K562 (cell line): ENCODE measurements around the gene H2BK1. TPM values are rescaled to one million over a fixed set of nuclear protein-coding genes. Genes with fewer than 3 reads are reported as not detected.

Experiments used
- ATAC-seq: fragments of 200-7000 bp; cut with Tn5 transposase; 3 replicates; pipeline ENCODE4 v1.9.1; 2020; ENCODE audit warnings: moderate library complexity
- BruUV-seq: library from RNA; stranded (reverse); fragments of 400-500 nt; replicated peaks from 2 replicates; lab custom pipeline; 2021; lab: Mats Ljungman, UMichigan
- CTCF ChIA-PET: fragments of 300-600 bp; formaldehyde crosslinking; extraction: SDS; loops from one replicate; lab custom pipeline; 2021; ENCODE audit warnings: low intra/inter-chr PET ratio; lab: Yijun Ruan, JAX
- POLR2A ChIA-PET: fragments of 300-600, 350-650 bp; sonication (Branson Sonifier 250); formaldehyde crosslinking; extraction: SDS; loops from one replicate; lab custom pipeline; 2021; ENCODE audit warnings: antibody characterized with exemption, inconsistent platforms; lab: Yijun Ruan, JAX
- DNase-seq, 4 experiments: peaks; one replicate each; pipeline versions ENCODE4 v3.0.0 to v3.0.0-alpha.2; 2011 to 2018; ENCODE audit warnings: low spot score in 3 of 4, mixed read lengths in 3 of 4; ENCODE audit errors: extremely low read depth in 1 of 4
- FAIRE-seq: peaks from 2 replicates; lab custom pipeline; 2011; peaks lifted over from hg19 to GRCh38; lab: Jason Lieb, UNC
- H2AFZ ChIP-seq: 2 replicates; pipeline ENCODE4 v1.6.0; 2011; ENCODE audit warnings: low read depth, low read length, control low read depth, inconsistent platforms
- H3K27ac ChIP-seq: fragments of 200-600 bp; 3 replicates; pipeline ENCODE4 v1.8.0; 2011; ENCODE audit warnings: low read depth, mild to moderate bottlenecking, control low read depth, inconsistent platforms, low read length, moderate library complexity, mixed read lengths; ENCODE audit errors: extremely low read depth
- H3K27me3 ChIP-seq, 2 experiments: fragments of 300-600 bp in 1 of 2; 2 replicates in 1 of 2; 3 replicates in 1 of 2; pipeline versions ENCODE4 v1.6.0 to v1.8.0; 2011; ENCODE audit warnings: inconsistent platforms in 2 of 2, low read length in 2 of 2, mild to moderate bottlenecking in 1 of 2, mixed read lengths in 1 of 2, moderate library complexity in 1 of 2; ENCODE audit not compliant: control insufficient read depth in 2 of 2, insufficient read depth in 2 of 2
- H3K36me3 ChIP-seq: fragments of 300-600 bp; 3 replicates; pipeline ENCODE4 v1.8.0; 2011; ENCODE audit warnings: mild to moderate bottlenecking, low read length, inconsistent platforms; ENCODE audit not compliant: control insufficient read depth, insufficient read depth
- H3K4me1 ChIP-seq, 2 experiments: fragments of 200-600 bp in 1 of 2; replicated peaks in 1 of 2; 2 replicates in 1 of 2; 3 replicates in 1 of 2; pipeline versions ENCODE4 v1.5.1 to v1.8.0; 2011; ENCODE audit warnings: inconsistent platforms in 2 of 2, low read length in 2 of 2, mild to moderate bottlenecking in 1 of 2, mixed read lengths in 1 of 2, moderate library complexity in 1 of 2; ENCODE audit not compliant: control insufficient read depth in 2 of 2, insufficient read depth in 2 of 2
- H3K4me2 ChIP-seq: 2 replicates; pipeline ENCODE4 v1.6.1; 2011; ENCODE audit warnings: low read length, control low read depth, inconsistent platforms, mixed read lengths; ENCODE audit not compliant: insufficient read depth
- H3K4me3 ChIP-seq: fragments of 200-600 bp; sonication (generic), shearing (Covaris generic); 2 replicates; pipeline ENCODE4 v1.5.1; 2016; ENCODE audit warnings: control low read depth, inconsistent platforms
- H3K79me2 ChIP-seq: fragments of 200-600 bp; 3 replicates; pipeline ENCODE4 v1.8.0; 2011; ENCODE audit warnings: low read length, inconsistent platforms; ENCODE audit not compliant: control insufficient read depth, insufficient read depth
- H3K9ac ChIP-seq, 2 experiments: 2 replicates each; pipeline versions ENCODE4 v1.6.0 to v1.6.1; 2011; ENCODE audit warnings: low read depth in 2 of 2, low read length in 2 of 2, control low read depth in 1 of 2, inconsistent platforms in 1 of 2, mild to moderate bottlenecking in 1 of 2, mixed read lengths in 1 of 2; ENCODE audit not compliant: insufficient read depth in 1 of 2
- H3K9me1 ChIP-seq: one replicate; pipeline ENCODE4 v1.6.0; 2011; ENCODE audit warnings: inconsistent platforms, mild to moderate bottlenecking, low read length, moderate library complexity; ENCODE audit not compliant: control insufficient read depth, insufficient read depth
- H3K9me3 ChIP-seq: replicated peaks from 2 replicates; pipeline ENCODE4 v1.5.1; 2011; ENCODE audit warnings: low read depth, low read length, inconsistent platforms; ENCODE audit not compliant: control insufficient read depth, insufficient read depth
- H4K20me1 ChIP-seq: replicated peaks from 2 replicates; pipeline ENCODE4 v1.6.1; 2011; ENCODE audit warnings: low read length, inconsistent platforms, mixed read lengths; ENCODE audit not compliant: control insufficient read depth, insufficient read depth
- ETS2 ChIP-seq: IDR thresholded peaks from 2 replicates; pipeline ENCODE4 v1.6.1; 2016; ENCODE audit warnings: borderline replicate concordance, missing genetic modification characterization, mild to moderate bottlenecking, moderate library complexity, missing compliant biosample characterization; ENCODE audit not compliant: poor library complexity, severe bottlenecking
- ILF3 ChIP-seq: fragments of 450-650 bp; IDR thresholded peaks from 2 replicates; pipeline ENCODE4 v1.6.1; 2018; ENCODE audit warnings: antibody characterized with exemption, mild to moderate bottlenecking, moderate library complexity, borderline replicate concordance
- MXI1 ChIP-seq: IDR thresholded peaks from 2 replicates; pipeline ENCODE4 v1.6.1; 2011; ENCODE audit warnings: low read depth, mild to moderate bottlenecking, improper control_type of control experiment, low read length
- PHTF2 ChIP-seq: fragments of 250-450 bp; sonication (Bioruptor Pico); IDR thresholded peaks from 2 replicates; pipeline ENCODE4 v1.5.0; 2021; ENCODE audit warnings: mild to moderate bottlenecking
- POLR2G ChIP-seq: fragments of 200-400 bp; formaldehyde crosslinking; IDR thresholded peaks from 2 replicates; pipeline ENCODE4 v1.6.1; 2017; ENCODE audit warnings: low read depth, mild to moderate bottlenecking, antibody characterized with exemption, low read length, moderate library complexity
- RBFOX2 ChIP-seq: fragments of 200-400 bp; formaldehyde crosslinking; IDR thresholded peaks from 2 replicates; pipeline ENCODE4 v1.6.1; 2017; ENCODE audit warnings: low read depth, mild to moderate bottlenecking, low read length, moderate library complexity
- SMARCC2 ChIP-seq: fragments of 450-650 bp; IDR thresholded peaks from 2 replicates; pipeline ENCODE4 v1.6.1; 2017; ENCODE audit warnings: antibody characterized with exemption, moderate library complexity, mild to moderate bottlenecking, low read depth
- XRCC4 ChIP-seq: IDR thresholded peaks from one replicate; pipeline ENCODE4 v1.6.1; 2011; ENCODE audit not compliant: insufficient read depth, insufficient read length; ENCODE audit errors: extremely low read depth
- ZNF146 ChIP-seq: IDR thresholded peaks from one replicate; pipeline ENCODE4 v1.6.1; 2018; ENCODE audit warnings: missing compliant biosample characterization; ENCODE audit not compliant: unreplicated experiment
- ZNF23 ChIP-seq: fragments of 250-450 bp; sonication (Bioruptor Pico); IDR thresholded peaks from 2 replicates; pipeline ENCODE4 v1.4.0; 2020; ENCODE audit warnings: mild to moderate bottlenecking
- WGBS: fragments of 100-300 bp; shearing (Covaris generic); methylation state at CpG from one replicate; pipeline ENCODE4 v1.1.6; 2016; ENCODE audit warnings: low coverage, mixed read lengths; ENCODE audit not compliant: insufficient coverage; ENCODE audit errors: missing lambda C conversion rate; 5-methylcytosine and 5-hydroxymethylcytosine counted together
- in situ Hi-C: fragments of 300-500 bp; cut with MboI; formaldehyde crosslinking; loops from 4 replicates; pipeline ENCODE4 v1.15.0; 2018; ENCODE audit warnings: inconsistent platforms, mixed read lengths
- intact Hi-C: fragments of 100-400 bp; cut with micrococcal nuclease; formaldehyde crosslinking; loops from 2 replicates; pipeline ENCODE4 v1.14.2; 2022
- polyA plus RNA-seq, 8 experiments: library from polyadenylated mRNA; depleted of rRNA in 4 of 8; stranded (reverse) in 5 of 8; unstranded in 3 of 8; fragments of >200 nt; fragmentation: Nextera tagmentation in 2 of 8; fragmentation: Illumina TruSeq in 1 of 8; extraction: Ambion mirVana in 2 of 8; extraction: Trizol in 1 of 8; gene quantifications; 2 replicates each; pipeline versions ENCODE4 v1.2.1 to v1.2.3, GENCODE V29; 2011 to 2014; ENCODE audit warnings: inconsistent platforms in 1 of 8, missing spikeins in 1 of 8
- total RNA-seq, 7 experiments: library from RNA; depleted of rRNA in 6 of 7; stranded (reverse); fragments of >200 nt in 6 of 7; fragmentation: Illumina TruSeq in 2 of 7; extraction: Trizol in 2 of 7; gene quantifications; 2 replicates each; pipeline versions ENCODE4 v1.2.1 to v1.2.3, GENCODE V29; 2011 to 2021; ENCODE audit warnings: low replicate concordance in 1 of 7
- TF ChIP-seq, protein P1 (sequence below): fragments of 250-450 bp; sonication (Bioruptor Pico); IDR thresholded peaks from 2 replicates; pipeline ENCODE4 v1.4.0; 2020; ENCODE audit warnings: mild to moderate bottlenecking, moderate library complexity, borderline replicate concordance
- TF ChIP-seq, protein P2 (sequence below): fragments of 250-450 bp; sonication (Bioruptor Pico); IDR thresholded peaks from 2 replicates; pipeline ENCODE4 v1.5.1; 2021; ENCODE audit warnings: mild to moderate bottlenecking

The H2BK1 gene
- total and polyA plus RNA-seq, 9 of the 15 experiments (the other 6 are each of a cell fraction or from before 2014, with no cell fraction given): not detected

DNA sequence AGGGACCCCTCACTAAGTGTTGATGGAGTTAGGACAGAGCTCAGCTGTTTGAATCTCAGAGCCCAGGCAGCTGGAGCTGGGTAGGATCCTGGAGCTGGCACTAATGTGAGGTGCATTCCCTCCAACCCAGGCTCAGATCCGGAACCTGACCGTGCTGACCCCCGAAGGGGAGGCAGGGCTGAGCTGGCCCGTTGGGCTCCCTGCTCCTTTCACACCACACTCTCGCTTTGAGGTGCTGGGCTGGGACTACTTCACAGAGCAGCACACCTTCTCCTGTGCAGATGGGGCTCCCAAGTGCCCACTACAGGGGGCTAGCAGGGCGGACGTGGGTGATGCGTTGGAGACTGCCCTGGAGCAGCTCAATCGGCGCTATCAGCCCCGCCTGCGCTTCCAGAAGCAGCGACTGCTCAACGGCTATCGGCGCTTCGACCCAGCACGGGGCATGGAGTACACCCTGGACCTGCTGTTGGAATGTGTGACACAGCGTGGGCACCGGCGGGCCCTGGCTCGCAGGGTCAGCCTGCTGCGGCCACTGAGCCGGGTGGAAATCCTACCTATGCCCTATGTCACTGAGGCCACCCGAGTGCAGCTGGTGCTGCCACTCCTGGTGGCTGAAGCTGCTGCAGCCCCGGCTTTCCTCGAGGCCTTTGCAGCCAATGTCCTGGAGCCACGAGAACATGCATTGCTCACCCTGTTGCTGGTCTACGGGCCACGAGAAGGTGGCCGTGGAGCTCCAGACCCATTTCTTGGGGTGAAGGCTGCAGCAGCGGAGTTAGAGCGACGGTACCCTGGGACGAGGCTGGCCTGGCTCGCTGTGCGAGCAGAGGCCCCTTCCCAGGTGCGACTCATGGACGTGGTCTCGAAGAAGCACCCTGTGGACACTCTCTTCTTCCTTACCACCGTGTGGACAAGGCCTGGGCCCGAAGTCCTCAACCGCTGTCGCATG, 27.2 kb upstream of the H2BK1 start (continued):
- TF ChIP-seq POLR2G: peak; percentile 72
- TF ChIP-seq ZNF23: no peak
- peak; percentile 53 for TF ChIP-seq RBFOX2
- TF ChIP-seq ILF3: no peak
- TF ChIP-seq, all 486 proteins: peak for 7

DNA sequence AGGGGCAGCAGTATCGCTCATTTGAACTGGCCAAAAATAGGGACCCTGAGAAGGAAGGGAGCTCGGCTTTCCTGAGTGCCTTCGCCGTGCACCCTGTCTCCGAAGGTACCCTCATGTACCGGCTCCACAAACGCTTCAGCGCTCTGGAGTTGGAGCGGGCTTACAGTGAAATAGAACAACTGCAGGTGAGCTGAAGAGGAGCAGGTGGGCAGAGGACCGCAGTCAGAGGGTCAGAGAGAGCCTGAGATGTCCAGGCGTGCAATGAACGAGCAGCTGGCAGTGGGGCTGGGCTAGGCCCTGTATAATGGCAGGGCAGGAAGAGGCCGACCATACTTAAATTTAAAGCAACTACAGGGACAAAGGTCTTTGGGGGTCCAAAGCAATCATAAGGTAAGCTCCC, 26.1 kb upstream of the H2BK1 start:
- intact Hi-C loops (no loop called here), in situ Hi-C loops (no loop called here)
- BruUV-seq: TSS peak; percentile 2
- no peak for DNase-seq
- Histone ChIP-seq H2AFZ (no peak overlapping the region), H3K9me1 (peaks cover 4% of the 10 kb centered on the region), H3K9ac (no peak overlapping the region), H4K20me1 (peaks cover 55% of the 10 kb centered on the region), H3K27ac (no peak overlapping the region), H3K27me3 (no peaks in the 10 kb centered on the region), H3K36me3 (peaks cover 42% of the 10 kb centered on the region; the same call in 2 of the 3 replicates), H3K4me2 (no peak overlapping the region), H3K9me3 (no peaks in the 10 kb centered on the region), H3K4me1 (peaks cover 23 to 47% of the 10 kb centered on the region in 2 experiments; a peak in 4 of 5 replicates), H3K79me2 (peaks cover 27% of the 10 kb centered on the region), H3K4me3 (no peak overlapping the region)
- TF ChIP-seq PHTF2 (CRISPR knock-in tag) (no peak), ZNF146 (CRISPR knock-in tag) (no peak), ETS2 (tag) (no peak), SMARCC2 (no peak), XRCC4 (no peak), MXI1 (no peak)
- TF ChIP-seq, protein P1, sequence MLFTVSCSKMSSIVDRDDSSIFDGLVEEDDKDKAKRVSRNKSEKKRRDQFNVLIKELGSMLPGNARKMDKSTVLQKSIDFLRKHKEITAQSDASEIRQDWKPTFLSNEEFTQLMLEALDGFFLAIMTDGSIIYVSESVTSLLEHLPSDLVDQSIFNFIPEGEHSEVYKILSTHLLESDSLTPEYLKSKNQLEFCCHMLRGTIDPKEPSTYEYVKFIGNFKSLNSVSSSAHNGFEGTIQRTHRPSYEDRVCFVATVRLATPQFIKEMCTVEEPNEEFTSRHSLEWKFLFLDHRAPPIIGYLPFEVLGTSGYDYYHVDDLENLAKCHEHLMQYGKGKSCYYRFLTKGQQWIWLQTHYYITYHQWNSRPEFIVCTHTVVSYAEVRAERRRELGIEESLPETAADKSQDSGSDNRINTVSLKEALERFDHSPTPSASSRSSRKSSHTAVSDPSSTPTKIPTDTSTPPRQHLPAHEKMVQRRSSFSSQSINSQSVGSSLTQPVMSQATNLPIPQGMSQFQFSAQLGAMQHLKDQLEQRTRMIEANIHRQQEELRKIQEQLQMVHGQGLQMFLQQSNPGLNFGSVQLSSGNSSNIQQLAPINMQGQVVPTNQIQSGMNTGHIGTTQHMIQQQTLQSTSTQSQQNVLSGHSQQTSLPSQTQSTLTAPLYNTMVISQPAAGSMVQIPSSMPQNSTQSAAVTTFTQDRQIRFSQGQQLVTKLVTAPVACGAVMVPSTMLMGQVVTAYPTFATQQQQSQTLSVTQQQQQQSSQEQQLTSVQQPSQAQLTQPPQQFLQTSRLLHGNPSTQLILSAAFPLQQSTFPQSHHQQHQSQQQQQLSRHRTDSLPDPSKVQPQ (CRISPR knock-in tag): no peak
- TF ChIP-seq, protein P2, sequence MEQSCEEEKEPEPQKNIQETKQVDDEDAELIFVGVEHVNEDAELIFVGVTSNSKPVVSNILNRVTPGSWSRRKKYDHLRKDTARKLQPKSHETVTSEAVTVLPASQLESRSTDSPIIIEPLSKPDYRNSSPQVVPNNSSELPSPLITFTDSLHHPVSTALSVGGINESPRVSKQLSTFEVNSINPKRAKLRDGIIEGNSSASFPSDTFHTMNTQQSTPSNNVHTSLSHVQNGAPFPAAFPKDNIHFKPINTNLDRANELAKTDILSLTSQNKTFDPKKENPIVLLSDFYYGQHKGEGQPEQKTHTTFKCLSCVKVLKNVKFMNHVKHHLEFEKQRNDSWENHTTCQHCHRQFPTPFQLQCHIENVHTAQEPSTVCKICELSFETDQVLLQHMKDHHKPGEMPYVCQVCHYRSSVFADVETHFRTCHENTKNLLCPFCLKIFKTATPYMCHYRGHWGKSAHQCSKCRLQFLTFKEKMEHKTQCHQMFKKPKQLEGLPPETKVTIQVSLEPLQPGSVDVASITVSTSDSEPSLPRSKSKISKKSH: no peak
- ChIA-PET CTCF (no interaction called here), POLR2A (interaction anchor here (0.6 to 3.8 kb wide), 12 partner anchors 9 to 1103 kb away, joined by 3 to 36 read pairs (median 4); partner anchors contain the start of gene ABCF2)
- 87% methylated on average over 13 of the region's 13 CpGs for WGBS
- FAIRE-seq: no peak
- ATAC-seq: no peak
